Measurements from ENCODE around the gene DNAH11. TPM values are rescaled to one million over a fixed set of nuclear protein-coding genes. Genes with fewer than 3 reads are reported as not detected.

The DNAH11 gene
- total RNA-seq, 1 donor from 2014 or later, result 3.4 TPM

DNA sequence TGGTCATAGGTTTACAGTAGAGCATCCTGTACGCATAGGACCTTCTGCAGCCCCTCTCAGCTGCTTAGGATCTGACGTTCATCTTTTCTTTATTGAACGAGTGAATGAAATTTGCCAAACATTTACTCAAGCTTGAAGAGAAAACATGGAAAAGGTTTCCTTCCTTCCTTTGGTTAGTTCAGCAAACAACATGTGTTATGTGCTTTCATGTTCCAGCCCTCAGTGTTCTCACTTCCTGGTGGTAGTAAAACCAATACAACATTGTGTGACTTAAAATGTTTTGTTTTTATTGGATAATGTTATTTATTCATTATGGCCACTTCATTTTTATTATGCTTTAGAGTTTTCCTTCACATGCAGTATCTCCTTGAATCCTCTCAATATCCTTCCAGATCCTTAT lies 404.2 kb downstream of the DNAH11 start:
- TF ChIP-seq, protein P1, sequence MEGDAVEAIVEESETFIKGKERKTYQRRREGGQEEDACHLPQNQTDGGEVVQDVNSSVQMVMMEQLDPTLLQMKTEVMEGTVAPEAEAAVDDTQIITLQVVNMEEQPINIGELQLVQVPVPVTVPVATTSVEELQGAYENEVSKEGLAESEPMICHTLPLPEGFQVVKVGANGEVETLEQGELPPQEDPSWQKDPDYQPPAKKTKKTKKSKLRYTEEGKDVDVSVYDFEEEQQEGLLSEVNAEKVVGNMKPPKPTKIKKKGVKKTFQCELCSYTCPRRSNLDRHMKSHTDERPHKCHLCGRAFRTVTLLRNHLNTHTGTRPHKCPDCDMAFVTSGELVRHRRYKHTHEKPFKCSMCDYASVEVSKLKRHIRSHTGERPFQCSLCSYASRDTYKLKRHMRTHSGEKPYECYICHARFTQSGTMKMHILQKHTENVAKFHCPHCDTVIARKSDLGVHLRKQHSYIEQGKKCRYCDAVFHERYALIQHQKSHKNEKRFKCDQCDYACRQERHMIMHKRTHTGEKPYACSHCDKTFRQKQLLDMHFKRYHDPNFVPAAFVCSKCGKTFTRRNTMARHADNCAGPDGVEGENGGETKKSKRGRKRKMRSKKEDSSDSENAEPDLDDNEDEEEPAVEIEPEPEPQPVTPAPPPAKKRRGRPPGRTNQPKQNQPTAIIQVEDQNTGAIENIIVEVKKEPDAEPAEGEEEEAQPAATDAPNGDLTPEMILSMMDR (IDR thresholded peaks at IDR 0.05), result no peak
- intact Hi-C loops (cut with DNase I), result no loop called here
- Histone ChIP-seq H3K4me1 (peaks cover 13% of the 10 kb centered on the region), H3K36me3 (no peaks in the 10 kb centered on the region), H3K9me3 (no peaks in the 10 kb centered on the region), H3K27ac (no peak overlapping the region), H3K27me3 (no peaks in the 10 kb centered on the region), H3K4me3 (no peak overlapping the region)
- ATAC-seq (no peak), DNase-seq (no peak)

- peaks cover 13% of the 10 kb centered on the region for H3K4me1 ChIP-seq
- ATAC-seq (no peak), DNase-seq (no peak)
- H3K9me3 ChIP-seq, result no peaks in the 10 kb centered on the region
- H3K4me3 ChIP-seq, result no peak overlapping the region
- H3K27me3 ChIP-seq, result no peaks in the 10 kb centered on the region
- intact Hi-C loops (cut with DNase I), result no loop called here
- no peaks in the 10 kb centered on the region for H3K36me3 ChIP-seq
- TF ChIP-seq, protein P1 (IDR thresholded peaks at IDR 0.05), result no peak
- H3K27ac ChIP-seq, result no peak overlapping the region
These were observed 405.1 kb downstream of the DNAH11 start for GRCh38 chr7:21947946-21948345.

DNA sequence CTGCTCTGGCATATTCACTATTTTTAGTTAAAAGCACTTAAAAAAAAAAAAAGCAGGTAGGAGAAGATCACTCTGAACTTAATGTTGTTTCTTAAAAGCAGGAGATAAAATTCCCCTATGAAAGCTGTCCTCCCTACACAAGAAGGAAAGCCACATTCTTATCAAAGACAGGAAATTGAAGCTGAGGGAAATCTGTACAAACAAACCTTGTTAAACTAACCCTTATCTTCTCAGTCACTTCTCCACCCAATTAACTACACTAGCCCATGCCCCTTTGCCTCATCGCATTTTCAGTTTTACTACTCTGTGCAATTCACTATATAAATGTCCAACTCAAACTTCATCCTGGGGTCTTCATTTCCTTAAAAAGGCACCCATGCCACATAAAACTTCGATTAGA lies 405.5 kb downstream of the DNAH11 start:
- intact Hi-C loops (cut with DNase I), result no loop called here
- Histone ChIP-seq H3K4me3 (no peak overlapping the region), H3K9me3 (no peaks in the 10 kb centered on the region), H3K27ac (no peak overlapping the region), H3K27me3 (no peaks in the 10 kb centered on the region), H3K4me1 (peaks cover 13% of the 10 kb centered on the region), H3K36me3 (no peaks in the 10 kb centered on the region)
- DNase-seq, result no peak
- no peak for ATAC-seq
- TF ChIP-seq, protein P1 (IDR thresholded peaks at IDR 0.05), result no peak

- H3K36me3 ChIP-seq, result no peaks in the 10 kb centered on the region
- H3K9me3 ChIP-seq, result no peaks in the 10 kb centered on the region
- H3K27ac ChIP-seq, result no peak overlapping the region
- ATAC-seq (no peak), DNase-seq (no peak)
- H3K4me3 ChIP-seq, result no peak overlapping the region
- H3K4me1 ChIP-seq, result peaks cover 9% of the 10 kb centered on the region
- intact Hi-C loops (cut with DNase I), result no loop called here
- TF ChIP-seq, protein P1 (IDR thresholded peaks at IDR 0.05), result no peak
- H3K27me3 ChIP-seq, result no peaks in the 10 kb centered on the region
These were observed 406.2 kb downstream of the DNAH11 start for GRCh38 chr7:21948887-21949540.

Other genes with a start within 250 kb of the DNAH11 start
- gene SP4, start 115.0 kb upstream of the DNAH11 start, total RNA-seq, result 8.2 TPM

All from upper lobe of right lung (tissue), 1 donor.